GM11168 (cell line): ENCODE measurements around the gene EIF1AD.
"Not testable (repeated sequence)": the region's sequence is repeated elsewhere in the genome, so short reads cannot be mapped to it uniquely, and the experiment has no call there.

Source experiments
- in situ Hi-C: fragments of 300-500 bp; cut with MboI; formaldehyde crosslinking; loops from one replicate; pipeline ENCODE4 v1.12.0; 2022; ENCODE audit warnings: low sequenced_read_pairs; ENCODE audit not compliant: unreplicated experiment

EIF1AD gene, protein sequence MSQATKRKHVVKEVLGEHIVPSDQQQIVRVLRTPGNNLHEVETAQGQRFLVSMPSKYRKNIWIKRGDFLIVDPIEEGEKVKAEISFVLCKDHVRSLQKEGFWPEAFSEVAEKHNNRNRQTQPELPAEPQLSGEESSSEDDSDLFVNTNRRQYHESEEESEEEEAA

GRCh38 chr11:66001942-66002647 lies at the start of gene EIF1AD, which contains the start of gene BANF1:
Gene EIF1AD, minus strand, starts transcription at chr11:66002157. Its CDS starts 1,768 bp downstream, at chr11:66000389.
Gene BANF1, plus strand, starts transcription at chr11:66002503. Its CDS starts 748 bp downstream, at chr11:66003251.
- in situ Hi-C loops, result no loop called here

- in situ Hi-C loops, result no loop called here
These were observed 49.4 kb upstream of the EIF1AD start for GRCh38 chr11:66051371-66051765.

- in situ Hi-C loops, result no loop called here
These were observed 48.7 kb upstream of the EIF1AD start for GRCh38 chr11:66050581-66051231.

DNA sequence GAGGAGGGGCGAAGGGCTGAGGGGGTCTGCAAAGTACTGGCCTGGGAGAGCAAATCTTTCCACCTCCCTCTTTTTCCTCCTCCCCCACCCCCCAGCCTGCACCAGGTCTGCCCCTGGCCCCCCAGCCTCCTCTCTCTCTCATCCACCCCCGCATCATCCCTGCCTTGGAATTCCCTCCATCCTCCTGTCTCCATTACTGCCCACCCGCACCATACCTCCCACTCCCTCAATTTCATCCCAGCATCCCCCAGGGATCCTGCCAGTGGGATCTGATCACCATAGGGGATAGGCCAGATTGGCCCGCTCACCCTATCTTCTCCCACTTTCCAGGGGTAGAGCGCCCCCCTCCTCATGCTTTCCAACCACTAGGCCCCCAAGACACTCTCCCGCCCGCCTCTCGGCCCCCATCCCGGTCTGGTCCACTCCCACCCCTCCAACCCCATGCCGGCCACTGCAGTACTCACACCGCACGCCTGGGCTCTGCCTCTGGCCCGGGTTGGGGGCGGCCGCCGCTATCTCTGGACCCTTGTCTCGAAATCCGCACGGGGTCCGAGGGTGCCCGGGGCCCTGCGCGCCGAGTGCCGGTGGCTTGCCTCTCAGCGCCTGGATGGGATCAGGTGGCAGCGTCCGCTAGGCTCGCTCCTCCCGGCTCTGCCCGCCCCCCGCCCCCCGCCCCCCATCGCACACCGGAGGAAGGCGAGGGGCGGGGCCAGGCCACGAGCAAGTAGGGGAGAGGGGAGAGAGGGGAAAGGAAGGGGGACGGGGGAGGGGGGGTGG lies 46.8 kb upstream of the EIF1AD start, which contains the start of gene GAL3ST3:
TSS of gene GAL3ST3 (minus strand) at position 615 of the 777 bp plus-strand sequence. CDS start 3,746 bp downstream, outside the sequence.
- in situ Hi-C loops, result no loop called here

- in situ Hi-C loops, result no loop called here
These were observed 45.8 kb upstream of the EIF1AD start for GRCh38 chr11:66047541-66048365.

DNA sequence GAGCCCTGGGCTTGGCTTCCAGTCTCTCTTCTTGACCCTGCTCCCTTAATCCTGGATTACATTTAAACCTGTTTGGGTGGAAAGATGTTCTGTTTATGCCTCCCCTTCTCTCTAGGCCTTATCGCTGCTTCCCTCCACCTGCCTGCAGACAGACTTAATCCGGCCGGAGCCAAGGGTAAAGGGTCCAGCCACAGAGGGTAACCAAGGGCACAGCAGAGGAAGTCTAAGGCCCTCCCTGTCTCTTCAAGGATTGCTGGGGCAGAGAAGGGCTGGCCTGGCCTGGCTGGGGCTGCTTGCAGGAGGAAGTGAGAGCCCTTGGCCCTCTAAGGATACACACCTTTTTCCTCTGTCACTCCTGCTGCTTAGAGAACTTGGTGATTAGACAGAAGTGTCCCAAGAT lies 44.9 kb upstream of the EIF1AD start:
- in situ Hi-C loops, result no loop called here

DNA sequence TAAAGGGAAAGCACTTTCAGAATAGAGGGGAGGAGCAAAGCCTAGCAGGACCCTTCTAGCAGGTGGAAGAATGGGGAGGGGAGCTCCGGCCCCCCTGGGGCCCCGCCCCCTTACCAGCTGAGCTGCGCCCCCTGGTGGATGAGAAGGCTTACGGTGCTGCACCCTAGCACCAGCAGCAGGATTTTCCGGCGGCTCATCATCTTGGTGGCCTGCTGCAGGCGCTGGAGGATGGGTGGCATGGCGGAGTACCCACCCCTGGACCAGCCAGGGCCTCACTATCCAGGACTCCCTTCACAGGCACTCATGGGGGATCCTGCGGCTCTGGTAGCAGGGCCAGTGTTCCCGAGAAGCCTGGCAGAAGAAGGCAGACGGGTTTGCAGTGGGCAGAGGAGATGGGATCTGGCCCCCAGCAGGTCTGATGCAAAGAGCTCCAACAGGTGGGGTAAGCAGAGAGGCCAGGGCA lies 43.3 kb upstream of the EIF1AD start:
- in situ Hi-C loops, result no loop called here

DNA sequence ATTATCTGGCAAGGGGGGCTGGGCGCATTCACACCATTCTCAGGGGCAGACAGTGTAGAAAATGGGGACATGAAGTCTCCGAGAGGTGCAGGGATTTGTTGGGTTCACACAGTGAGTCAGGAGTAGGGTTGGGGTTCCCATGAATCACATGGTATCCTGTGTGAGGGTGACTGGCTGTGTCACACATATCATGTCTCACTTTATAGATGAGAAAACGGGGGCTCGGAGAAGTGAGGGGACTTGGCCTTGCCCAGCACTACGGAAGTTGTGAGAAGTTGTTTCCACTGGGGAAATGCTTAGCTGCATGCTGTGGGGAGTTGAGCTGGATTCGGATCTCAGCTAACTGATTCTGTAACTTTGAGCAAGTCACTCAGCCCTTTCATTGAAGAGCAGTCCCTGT lies 42.8 kb upstream of the EIF1AD start:
- in situ Hi-C loops, result no loop called here

DNA sequence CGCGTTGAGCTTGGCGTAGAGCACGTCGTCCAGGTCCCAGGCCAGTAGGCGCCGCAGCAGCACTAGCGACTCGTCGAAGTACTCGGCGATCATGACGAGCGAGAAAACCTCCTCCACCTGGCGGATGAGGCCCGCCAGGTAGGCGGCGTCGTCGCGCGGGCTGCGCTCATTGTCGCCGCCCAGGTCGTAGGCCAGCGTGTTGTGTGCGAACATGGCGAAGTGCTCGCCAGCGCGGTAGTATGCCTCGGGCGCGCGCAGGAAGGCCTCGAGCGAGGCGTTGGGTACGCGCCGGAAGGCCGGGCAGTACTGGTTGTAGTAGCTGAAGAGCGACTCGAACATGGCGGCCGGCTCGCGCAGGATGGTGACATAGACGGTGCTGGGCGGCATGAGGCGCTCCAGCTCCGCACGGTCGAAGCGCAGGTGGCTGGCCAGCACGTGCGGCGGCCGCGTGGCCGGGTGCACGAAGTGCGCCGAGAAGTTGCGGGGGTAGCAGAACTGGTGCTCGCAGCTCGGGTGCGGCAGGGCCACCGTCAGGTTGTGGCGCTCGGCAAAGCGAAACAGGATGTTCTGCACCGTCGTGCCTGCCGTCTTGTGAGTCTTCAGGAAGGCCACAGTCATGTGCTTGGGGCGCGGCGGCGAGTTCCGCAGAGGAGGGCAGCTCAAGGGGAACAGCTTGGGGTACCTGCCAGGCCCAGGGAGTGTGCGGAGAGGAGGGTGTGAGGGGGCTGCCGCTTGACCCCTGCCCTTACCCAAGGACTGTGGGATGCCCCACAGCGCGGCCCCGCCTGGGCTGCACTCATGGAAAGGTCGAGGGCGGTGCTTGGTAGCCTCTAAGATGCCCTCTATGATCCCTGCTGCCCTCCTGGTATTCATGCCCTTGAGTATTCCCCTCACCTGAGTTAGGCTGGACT lies 41.3 kb upstream of the EIF1AD start:
- in situ Hi-C loops, result no loop called here

GRCh38 chr11:66042227-66042995 lies 40.5 kb upstream of the EIF1AD start:
- in situ Hi-C loops, result no loop called here

DNA sequence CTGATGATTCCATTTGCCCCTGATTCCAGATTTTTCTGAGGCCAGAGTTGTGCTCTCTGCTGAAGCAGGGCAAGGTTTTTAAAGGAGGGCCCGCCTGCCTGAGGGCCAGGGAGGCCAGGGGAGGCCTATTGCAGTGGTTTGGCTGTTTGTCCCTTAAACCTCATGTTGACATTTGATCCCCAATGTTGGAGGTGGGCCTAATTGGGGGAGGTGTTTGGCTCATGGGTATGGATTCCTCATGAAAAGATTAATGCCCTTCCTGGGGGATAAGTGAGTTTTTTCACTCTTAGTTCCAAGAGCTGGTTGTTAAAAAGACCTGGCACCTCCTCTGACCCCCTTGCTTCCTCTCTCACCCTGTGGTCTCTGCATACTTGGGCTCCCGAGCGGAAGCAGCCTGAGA lies 37.8 kb upstream of the EIF1AD start:
- in situ Hi-C loops, result no loop called here

GRCh38 chr11:66037327-66037726 lies 35.4 kb upstream of the EIF1AD start:
- in situ Hi-C loops, result no loop called here

DNA sequence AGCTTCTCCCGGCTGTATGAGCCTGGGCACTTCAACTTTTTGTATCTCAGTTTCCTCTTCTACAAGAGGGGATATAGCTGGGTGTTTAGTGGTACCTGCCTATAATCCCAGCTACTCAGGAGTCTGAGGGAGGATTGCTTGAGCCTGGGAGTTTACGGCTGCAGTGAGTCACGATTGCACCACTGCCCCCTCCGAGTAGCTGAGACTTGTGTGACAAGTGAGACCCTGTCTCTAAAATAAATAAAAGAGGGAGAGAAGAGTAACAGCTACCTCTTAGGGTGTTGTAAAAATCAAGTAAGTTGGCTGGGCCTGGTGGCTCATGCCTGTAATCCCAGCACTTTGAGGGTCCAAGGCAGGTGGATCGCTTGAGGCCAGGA lies 34.4 kb upstream of the EIF1AD start:
- in situ Hi-C loops, result no loop called here

DNA sequence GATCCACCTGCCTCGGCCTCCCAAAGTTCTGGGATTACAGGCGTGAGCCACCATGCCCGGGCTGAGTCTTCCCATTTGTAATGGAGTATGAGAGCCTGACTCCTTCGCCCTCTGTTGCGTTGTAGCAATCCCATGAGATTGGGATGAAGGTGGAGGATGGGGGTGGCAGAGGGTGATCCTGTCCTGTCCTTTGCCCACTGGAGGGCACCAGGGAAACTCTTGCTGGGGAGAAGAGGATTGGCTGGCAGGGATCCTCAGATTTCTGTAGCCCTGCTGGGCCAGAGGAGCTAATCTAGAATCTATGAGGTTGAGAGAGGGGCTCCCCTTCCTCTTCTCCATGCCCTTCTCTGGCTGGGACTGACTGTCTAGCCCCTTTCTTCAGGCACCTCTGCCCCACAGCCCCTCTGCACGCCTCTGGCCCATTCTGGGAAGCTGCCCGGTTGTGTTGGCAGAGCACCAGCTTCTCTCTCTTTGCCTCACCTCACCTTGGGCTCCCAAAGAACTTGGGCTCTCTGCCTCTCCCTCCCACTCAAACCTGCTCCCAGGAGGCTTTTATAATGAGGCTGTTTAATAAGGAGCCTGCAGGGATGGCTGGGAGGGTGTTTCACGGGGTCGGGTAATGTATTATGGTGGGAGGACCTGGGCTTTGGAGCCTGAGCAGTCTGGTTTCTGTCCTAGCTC lies 33.8 kb upstream of the EIF1AD start:
- in situ Hi-C loops, result no loop called here

DNA sequence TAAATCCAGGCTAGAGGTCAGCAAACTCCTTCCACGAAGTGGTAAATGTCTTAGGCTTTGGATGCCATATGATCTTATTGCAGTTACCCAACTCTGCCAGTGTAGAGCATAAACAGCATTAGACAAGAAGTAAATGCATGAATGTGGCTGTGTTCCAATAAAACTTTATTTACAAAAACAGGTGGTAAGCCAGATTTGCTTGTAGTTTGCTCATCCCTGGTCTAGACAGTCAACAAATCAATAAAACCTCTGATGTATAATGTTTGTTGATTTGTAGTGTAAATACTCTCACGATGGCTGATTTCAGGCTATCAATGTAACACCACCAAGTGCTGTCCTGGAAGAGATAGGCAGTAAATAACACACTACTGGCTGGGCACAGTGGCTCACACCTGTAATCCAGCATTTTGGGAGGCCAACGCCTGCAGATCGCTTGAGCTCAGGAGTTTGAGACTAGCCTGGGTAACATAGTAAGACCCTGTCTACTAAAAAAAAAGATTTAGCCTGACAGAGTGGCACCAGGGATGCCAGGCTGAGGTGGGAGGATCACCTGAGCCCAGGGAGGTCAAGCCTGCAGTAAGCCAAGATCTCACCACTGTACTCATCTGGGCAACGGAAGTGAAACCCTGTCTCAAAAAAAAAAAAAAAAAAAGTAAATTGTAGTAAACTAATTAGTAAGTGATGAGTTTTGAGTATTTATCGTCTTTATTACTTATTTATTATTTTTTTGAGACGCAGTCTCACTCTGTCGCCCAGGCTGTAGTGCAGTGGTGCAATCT lies 31.2 kb upstream of the EIF1AD start:
- in situ Hi-C loops, result no loop called here

GRCh38 chr11:66026017-66026529 lies 24.1 kb upstream of the EIF1AD start, which contains the start of gene CATSPER1:
Gene CATSPER1, minus strand, starts transcription at chr11:66026479. Its CDS starts 100 bp downstream, at chr11:66026379.
- in situ Hi-C loops, result no loop called here

DNA sequence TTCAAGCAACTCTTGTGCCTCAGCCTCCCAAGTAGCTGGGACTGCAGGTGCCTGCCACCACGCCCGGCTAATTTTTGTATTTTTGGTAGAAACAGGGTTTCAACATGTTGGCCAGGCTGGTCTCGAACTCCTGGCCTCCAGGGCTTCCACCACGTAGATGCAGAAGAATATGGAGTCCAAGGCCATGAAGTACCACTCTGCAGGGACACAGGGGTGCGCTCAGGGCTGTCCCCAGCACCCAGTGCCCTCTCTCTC lies 21.2 kb upstream of the EIF1AD start:
- in situ Hi-C loops, result not testable (repeated sequence)
